HCT116 (cell line): ENCODE measurements around the gene UBE2V1. TPM values are rescaled to one million over a fixed set of nuclear protein-coding genes. Genes with fewer than 3 reads are reported as not detected.

Source experiments
- ATAC-seq: fragments of 200-7000 bp; cut with Tn5 transposase; 2 replicates; pipeline ENCODE4 v1.9.1; 2020; ENCODE audit warnings: mild to moderate bottlenecking, moderate library complexity
- BruUV-seq: library from RNA; stranded (reverse); fragments of 400-500 nt; replicated peaks from 2 replicates; lab custom pipeline; 2021; lab: Mats Ljungman, UMichigan
- CTCF ChIA-PET: fragments of 300-600 bp; sonication (Branson Sonifier 250); formaldehyde crosslinking; loops from one replicate; lab custom pipeline; 2021; ENCODE audit warnings: antibody characterized with exemption; lab: Charles Lee
- POLR2A ChIA-PET: fragments of 300-600, 350-600 bp; sonication (Branson Sonifier 250); formaldehyde crosslinking; loops from one replicate; lab custom pipeline; 2021; ENCODE audit warnings: antibody characterized with exemption; lab: Charles Lee
- RAD21 ChIA-PET, 2 experiments: fragments of 300-600 bp; sonication (Branson Sonifier 250); formaldehyde crosslinking; loops; one replicate each; lab custom pipeline; 2023; ENCODE audit warnings: low total read pairs in 2 of 2; ENCODE audit not compliant: uncharacterized antibody in 2 of 2, unreplicated experiment in 2 of 2, low non-redundant PET in 1 of 2; lab: Charles Lee
- DNase-seq: peaks from one replicate; pipeline ENCODE4 v3.0.0-alpha.2; 2010; ENCODE audit warnings: low read depth, low spot score
- H2AFZ ChIP-seq: fragments of 200-600 bp; shearing (Covaris generic), sonication (generic); 2 replicates; pipeline ENCODE4 v1.6.1; 2017; ENCODE audit warnings: low read depth, mixed run types, mixed read lengths, antibody characterized with exemption, low read length; ENCODE audit not compliant: poor library complexity, severe bottlenecking
- H3K27ac ChIP-seq: 2 replicates; pipeline ENCODE4 v1.5.1; 2012; ENCODE audit warnings: low read depth, low read length
- H3K27me3 ChIP-seq: fragments of 200-600 bp; sonication (generic); 2 replicates; pipeline ENCODE4 v1.6.1; 2016; ENCODE audit warnings: mixed run types, low read length, mixed read lengths; ENCODE audit not compliant: insufficient read depth
- H3K36me3 ChIP-seq, 2 experiments: fragments of 200-500 bp in 1 of 2; fragments of 200-600 bp in 1 of 2; sonication (Bioruptor generic) in 1 of 2; sonication (generic) in 1 of 2; 2 replicates each; pipeline versions ENCODE4 v1.5.1 to v1.6.1; 2014 to 2016; ENCODE audit warnings: low read length in 2 of 2, inconsistent platforms in 1 of 2, mixed read lengths in 1 of 2, mixed run types in 1 of 2; ENCODE audit not compliant: insufficient read depth in 2 of 2, control insufficient read depth in 1 of 2
- H3K4me1 ChIP-seq, 2 experiments: fragments of 200-600 bp in 1 of 2; sonication (generic) in 1 of 2; 2 replicates each; pipeline versions ENCODE4 v1.5.1 to v1.6.1; 2012 to 2017; ENCODE audit warnings: low read length in 2 of 2, inconsistent platforms in 1 of 2, mild to moderate bottlenecking in 1 of 2, mixed read lengths in 1 of 2, mixed run types in 1 of 2, moderate library complexity in 1 of 2; ENCODE audit not compliant: insufficient read depth in 2 of 2, control insufficient read depth in 1 of 2
- H3K4me2 ChIP-seq: fragments of 200-600 bp; sonication (generic); 2 replicates; pipeline ENCODE4 v1.6.1; 2017; ENCODE audit warnings: mixed run types, low read length, mixed read lengths
- H3K4me3 ChIP-seq, 2 experiments: fragments of 200-600 bp in 1 of 2; sonication (generic) in 1 of 2; replicated peaks in 1 of 2; 2 replicates each; pipeline ENCODE4 v1.5.1; 2011 to 2016; ENCODE audit warnings: low read length in 2 of 2, control low read depth in 1 of 2, low read depth in 1 of 2, mild to moderate bottlenecking in 1 of 2, mixed read lengths in 1 of 2, mixed run types in 1 of 2
- H3K79me2 ChIP-seq: fragments of 200-600 bp; sonication (generic); 2 replicates; pipeline ENCODE4 v1.6.1; 2017; ENCODE audit warnings: mild to moderate bottlenecking, mixed run types, low read length, moderate library complexity, mixed read lengths; ENCODE audit not compliant: insufficient read depth
- H3K9ac ChIP-seq: fragments of 200-600 bp; sonication (generic); 2 replicates; pipeline ENCODE4 v1.6.1; 2016; ENCODE audit warnings: low read length, mixed read lengths
- H3K9me2 ChIP-seq: fragments of 200-600 bp; sonication (generic), shearing (Covaris generic); 2 replicates; pipeline ENCODE4 v1.6.1; 2017; ENCODE audit warnings: mixed run types, mild to moderate bottlenecking, moderate library complexity; ENCODE audit not compliant: insufficient read depth
- H3K9me3 ChIP-seq, 2 experiments: fragments of 200-500 bp in 1 of 2; fragments of 200-600 bp in 1 of 2; sonication (Bioruptor generic) in 1 of 2; sonication (generic) in 1 of 2; 2 replicates each; pipeline ENCODE4 v1.6.1; 2014 to 2017; ENCODE audit warnings: low read length in 2 of 2, mixed read lengths in 2 of 2, inconsistent platforms in 1 of 2, low read depth in 1 of 2, mild to moderate bottlenecking in 1 of 2, mixed run types in 1 of 2, moderate library complexity in 1 of 2; ENCODE audit not compliant: control insufficient read depth in 1 of 2, insufficient read depth in 1 of 2
- H4K20me1 ChIP-seq: fragments of 200-600 bp; sonication (generic), shearing (Covaris generic); 2 replicates; pipeline ENCODE4 v1.6.1; 2017; ENCODE audit warnings: mixed run types, mild to moderate bottlenecking, moderate library complexity; ENCODE audit not compliant: insufficient read depth
- CBX3 ChIP-seq: IDR thresholded peaks from 2 replicates; pipeline ENCODE4 v1.6.1; 2012; ENCODE audit warnings: low read depth
- CTCF ChIP-seq, 3 experiments: fragments of 200-600 bp in 1 of 3; sonication (generic) in 1 of 3; IDR thresholded peaks in 2 of 3; conservative IDR thresholded peaks in 1 of 3; 2 replicates each; pipeline ENCODE4 v1.5.1; 2012 to 2017; ENCODE audit warnings: low read depth in 2 of 3, low read length in 2 of 3, antibody characterized with exemption in 1 of 3, borderline replicate concordance in 1 of 3, control low read depth in 1 of 3, mild to moderate bottlenecking in 1 of 3, mixed read lengths in 1 of 3, mixed run types in 1 of 3, moderate library complexity in 1 of 3; ENCODE audit not compliant: insufficient read depth in 1 of 3
- EGR1 ChIP-seq: IDR thresholded peaks from 2 replicates; pipeline ENCODE4 v1.6.1; 2012; ENCODE audit warnings: low read depth
- EZH2phosphoT487 ChIP-seq: fragments of 200-600 bp; IDR thresholded peaks from 2 replicates; pipeline ENCODE4 v1.6.1; 2018; ENCODE audit warnings: antibody characterized with exemption, borderline replicate concordance
- POLR2A ChIP-seq: IDR thresholded peaks from 2 replicates; pipeline ENCODE4 v1.7.0; 2011; ENCODE audit warnings: borderline replicate concordance; ENCODE audit not compliant: insufficient read depth, insufficient read length; ENCODE audit errors: extremely low read depth
- RAD21 ChIP-seq: IDR thresholded peaks from 2 replicates; pipeline ENCODE4 v1.6.1; 2012; ENCODE audit warnings: low read depth, mild to moderate bottlenecking
- SP1 ChIP-seq: IDR thresholded peaks from 2 replicates; pipeline ENCODE4 v1.6.1; 2012; ENCODE audit warnings: low read depth
- YY1 ChIP-seq: IDR thresholded peaks from 2 replicates; pipeline ENCODE4 v1.6.1; 2011; ENCODE audit warnings: low read length, low read depth, moderate library complexity, mild to moderate bottlenecking; ENCODE audit not compliant: insufficient replicate concordance; ENCODE audit errors: extremely low read depth
- intact Hi-C: fragments of 100-400 bp; cut with micrococcal nuclease; formaldehyde crosslinking; loops from 2 replicates; pipeline ENCODE4 v1.10.0; 2022
- total RNA-seq: library from RNA; stranded (reverse); gene quantifications from one replicate; pipeline ENCODE4 v1.2.1, GENCODE V29; 2021; ENCODE audit not compliant: unreplicated experiment

Gene UBE2V1
- total RNA-seq, 1 experiment from 2014 or later, result 114 TPM

- ATAC-seq (peak; percentile 63), DNase-seq (no peak)
- Histone ChIP-seq H3K9me2 (no peaks in the 10 kb centered on the region), H3K79me2 (0 out of 2 replicates have a peak, but pooled peaks cover 2% of the 10 kb centered on the region), H3K4me3 (no peak overlapping the region), H3K27me3 (no peaks in the 10 kb centered on the region), H3K27ac (no peak overlapping the region), H4K20me1 (no peaks in the 10 kb centered on the region), H3K9ac (no peak overlapping the region), H3K36me3 (peaks cover 11 to 21% of the 10 kb centered on the region in 2 experiments; a peak in 3 of 4 replicates), H3K4me2 (no peak overlapping the region), H2AFZ (no peak overlapping the region), H3K9me3 (no peaks in the 10 kb centered on the region), H3K4me1 (peaks cover 1 to 10% of the 10 kb centered on the region in 2 experiments)
- ChIA-PET CTCF (interaction anchor here (0.9 to 4.9 kb wide), 3 partner anchors 12 to 57 kb away, joined by 4 to 78 read pairs (median 59); no protein-coding TSS in a partner anchor), RAD21 (interaction anchor here (0.6 to 3.0 kb wide), 5 partner anchors 47 to 57 kb away, joined by 3 to 19 read pairs (median 9); no protein-coding TSS in a partner anchor), POLR2A (no interaction called here)
- TF ChIP-seq POLR2A, result no peak
- TF ChIP-seq RAD21, result no peak
- no peak for TF ChIP-seq YY1
- TF ChIP-seq CBX3, result no peak
- TF ChIP-seq CTCF (IDR thresholded peaks at IDR 0.05 in 2 of 3, conservative IDR thresholded peaks at IDR 0.05 in 1 of 3; ENCODE audit: borderline replicate concordance in 1 of 3, insufficient read depth in 1 of 3, low read depth in 2 of 3, low read length in 2 of 3), result no peak
- no peak for TF ChIP-seq SP1
- no peak for TF ChIP-seq EGR1
- no peak for TF ChIP-seq EZH2phosphoT487
- TSS peak; percentile 9 for BruUV-seq
- intact Hi-C loops, result loop anchor here (1.0 to 5.0 kb wide), 3 partner anchors 47 to 340 kb away; no protein-coding TSS in a partner anchor
Measured at GRCh38 chr20:50121858-50122271, 8.9 kb upstream of the UBE2V1 start.
